ENCODE measurements around the gene R3HDM2.

- no peak for TF ChIP-seq CTCF (IDR thresholded peaks at IDR 0.05)
- no peak for TF ChIP-seq POLR2A (IDR thresholded peaks at IDR 0.05; ENCODE audit: low read depth)
- TF ChIP-seq POLR2AphosphoS5 (IDR thresholded peaks at IDR 0.05) = no peak
These were observed 1.3 kb downstream of the R3HDM2 start for GRCh38 chr12:57429473-57430111.

Measured in esophagus muscularis mucosa (tissue), 3 donors.